ENCODE measurements around the gene NOX3. TPM values are rescaled to one million over a fixed set of nuclear protein-coding genes. Genes with fewer than 3 reads are reported as not detected.

Gene NOX3
- total RNA-seq, 1 donor from 2014 or later = 0.17 TPM

DNA sequence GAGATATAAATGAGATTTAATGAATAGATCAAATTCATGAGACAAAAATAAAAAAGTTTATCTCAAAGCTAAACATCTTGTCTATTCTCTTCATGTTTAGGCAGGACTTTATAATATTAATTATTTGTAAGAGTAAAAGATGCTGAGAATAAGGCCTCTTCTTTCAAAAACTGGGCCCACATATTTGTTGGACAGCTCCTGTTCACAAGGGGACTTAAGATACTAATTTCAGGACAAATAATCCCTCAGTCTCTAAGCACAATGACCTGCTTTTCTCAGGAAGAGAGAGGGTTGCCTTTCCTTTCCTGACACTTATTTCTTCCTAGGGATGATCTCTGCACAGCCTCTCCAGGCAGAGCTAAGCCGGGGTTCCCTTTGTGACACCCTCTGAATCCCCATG lies 43.3 kb downstream of the NOX3 start:
- TF ChIP-seq, protein P1, sequence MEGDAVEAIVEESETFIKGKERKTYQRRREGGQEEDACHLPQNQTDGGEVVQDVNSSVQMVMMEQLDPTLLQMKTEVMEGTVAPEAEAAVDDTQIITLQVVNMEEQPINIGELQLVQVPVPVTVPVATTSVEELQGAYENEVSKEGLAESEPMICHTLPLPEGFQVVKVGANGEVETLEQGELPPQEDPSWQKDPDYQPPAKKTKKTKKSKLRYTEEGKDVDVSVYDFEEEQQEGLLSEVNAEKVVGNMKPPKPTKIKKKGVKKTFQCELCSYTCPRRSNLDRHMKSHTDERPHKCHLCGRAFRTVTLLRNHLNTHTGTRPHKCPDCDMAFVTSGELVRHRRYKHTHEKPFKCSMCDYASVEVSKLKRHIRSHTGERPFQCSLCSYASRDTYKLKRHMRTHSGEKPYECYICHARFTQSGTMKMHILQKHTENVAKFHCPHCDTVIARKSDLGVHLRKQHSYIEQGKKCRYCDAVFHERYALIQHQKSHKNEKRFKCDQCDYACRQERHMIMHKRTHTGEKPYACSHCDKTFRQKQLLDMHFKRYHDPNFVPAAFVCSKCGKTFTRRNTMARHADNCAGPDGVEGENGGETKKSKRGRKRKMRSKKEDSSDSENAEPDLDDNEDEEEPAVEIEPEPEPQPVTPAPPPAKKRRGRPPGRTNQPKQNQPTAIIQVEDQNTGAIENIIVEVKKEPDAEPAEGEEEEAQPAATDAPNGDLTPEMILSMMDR (IDR thresholded peaks at IDR 0.05; ENCODE audit: insufficient read depth, low read length, poor library complexity, severe bottlenecking) = no peak
- H3K36me3 ChIP-seq (ENCODE audit: control insufficient read depth, insufficient read depth, low read length) = no peaks in the 10 kb centered on the region
- H3K27me3 ChIP-seq (ENCODE audit: control insufficient read depth, insufficient read depth, low read length) = no peaks in the 10 kb centered on the region
- H3K4me3 ChIP-seq (ENCODE audit: low read depth, low read length) = no peak overlapping the region
- DNase-seq (ENCODE audit: low read depth) = no peak

DNA sequence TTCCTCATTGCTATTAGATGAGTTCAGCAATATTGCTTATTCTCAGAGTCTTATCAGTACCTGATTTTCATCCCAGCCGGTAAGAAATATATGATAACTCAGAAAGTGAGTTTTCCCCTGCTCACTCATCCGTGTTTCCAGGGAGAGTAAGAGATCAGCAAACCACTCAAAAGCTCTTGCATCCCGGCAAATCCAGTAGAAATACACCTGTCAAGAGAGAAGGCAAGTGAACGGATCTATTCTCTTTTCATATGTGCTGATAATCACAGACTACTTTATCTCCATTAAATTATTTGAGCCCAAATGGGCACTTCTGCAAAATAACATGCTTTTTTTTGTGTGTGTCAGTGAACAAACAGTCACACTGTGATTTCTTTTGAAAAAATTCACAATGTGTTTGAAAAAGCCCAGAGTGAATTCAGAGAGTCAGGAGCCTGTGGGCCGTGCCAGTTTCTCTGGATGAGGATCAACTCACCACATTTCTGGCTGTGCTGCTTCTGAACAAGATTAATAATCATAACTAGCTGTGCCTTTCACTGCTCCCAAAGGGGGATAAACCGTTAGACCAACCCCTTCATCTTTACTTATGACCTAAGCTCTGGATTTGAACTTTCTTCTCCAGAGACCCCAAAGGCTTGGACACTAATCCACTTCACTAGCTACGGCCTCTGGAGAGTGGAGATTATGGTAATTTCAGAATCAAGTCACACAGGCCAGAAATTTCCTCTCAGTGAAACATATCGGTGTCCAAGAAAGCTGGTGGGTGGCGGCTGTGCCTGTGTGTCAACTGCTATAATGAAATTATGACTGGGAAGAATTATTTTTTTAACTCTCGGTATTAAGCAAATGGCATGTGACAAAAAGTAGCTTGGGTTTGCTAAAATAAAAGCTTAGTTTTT lies 44.2 kb downstream of the NOX3 start:
- TF ChIP-seq, protein P1 (IDR thresholded peaks at IDR 0.05; ENCODE audit: insufficient read depth, low read length, poor library complexity, severe bottlenecking) = no peak
- Histone ChIP-seq H3K27me3 (ENCODE audit: control insufficient read depth, insufficient read depth, low read length) (no peaks in the 10 kb centered on the region), H3K4me3 (ENCODE audit: low read depth, low read length) (no peak overlapping the region), H3K36me3 (ENCODE audit: control insufficient read depth, insufficient read depth, low read length) (no peaks in the 10 kb centered on the region)
- no peak for DNase-seq (ENCODE audit: low read depth)

DNA sequence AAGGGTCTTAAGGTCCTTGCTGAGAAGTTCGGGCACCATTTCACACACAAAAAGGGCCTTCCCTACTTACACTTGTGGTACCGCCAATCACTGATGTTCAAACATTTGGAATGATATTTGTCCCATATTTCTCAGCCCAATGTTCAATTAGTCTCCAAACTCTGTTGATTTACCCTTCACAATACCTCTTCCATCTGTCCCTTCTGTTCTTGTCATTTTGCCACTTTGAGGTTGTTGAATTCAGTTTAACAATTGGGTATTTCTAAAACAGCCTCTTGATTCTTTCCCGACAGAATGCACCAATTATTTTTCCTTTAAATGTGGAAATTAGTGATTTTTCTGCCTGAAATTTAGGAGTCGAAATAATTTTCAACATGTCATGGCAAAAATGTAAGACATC lies 46.2 kb downstream of the NOX3 start:
- no peaks in the 10 kb centered on the region for H3K27me3 ChIP-seq (ENCODE audit: control insufficient read depth, insufficient read depth, low read length)
- no peak for DNase-seq (ENCODE audit: low read depth)
- TF ChIP-seq, protein P1 (IDR thresholded peaks at IDR 0.05; ENCODE audit: insufficient read depth, low read length, poor library complexity, severe bottlenecking) = no peak
- H3K36me3 ChIP-seq (ENCODE audit: control insufficient read depth, insufficient read depth, low read length) = no peaks in the 10 kb centered on the region
- no peak overlapping the region for H3K4me3 ChIP-seq (ENCODE audit: low read depth, low read length)

DNA sequence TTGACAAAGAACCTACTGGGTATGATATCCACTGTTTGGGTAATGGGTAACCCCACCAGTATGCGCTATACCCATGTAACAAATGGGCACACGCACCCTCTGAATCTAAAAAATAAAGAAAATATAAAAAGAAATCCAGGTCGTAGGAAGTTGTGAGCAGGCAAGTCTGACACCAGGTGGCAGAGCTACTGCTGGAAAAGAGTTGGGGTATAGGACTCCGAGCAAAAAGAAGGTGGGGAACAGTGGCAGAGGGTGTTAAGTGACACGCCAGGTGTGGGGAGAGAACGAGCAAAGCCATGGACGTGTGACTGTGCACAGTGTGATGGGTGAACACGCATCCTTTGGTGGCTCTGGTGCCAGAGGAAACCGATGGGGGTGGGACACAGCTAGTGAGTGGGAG lies 46.7 kb downstream of the NOX3 start:
- H3K27me3 ChIP-seq (ENCODE audit: control insufficient read depth, insufficient read depth, low read length) = no peaks in the 10 kb centered on the region
- H3K4me3 ChIP-seq (ENCODE audit: low read depth, low read length) = no peak overlapping the region
- no peaks in the 10 kb centered on the region for H3K36me3 ChIP-seq (ENCODE audit: control insufficient read depth, insufficient read depth, low read length)
- TF ChIP-seq, protein P1 (IDR thresholded peaks at IDR 0.05; ENCODE audit: insufficient read depth, low read length, poor library complexity, severe bottlenecking) = no peak
- DNase-seq (ENCODE audit: low read depth) = no peak

DNA sequence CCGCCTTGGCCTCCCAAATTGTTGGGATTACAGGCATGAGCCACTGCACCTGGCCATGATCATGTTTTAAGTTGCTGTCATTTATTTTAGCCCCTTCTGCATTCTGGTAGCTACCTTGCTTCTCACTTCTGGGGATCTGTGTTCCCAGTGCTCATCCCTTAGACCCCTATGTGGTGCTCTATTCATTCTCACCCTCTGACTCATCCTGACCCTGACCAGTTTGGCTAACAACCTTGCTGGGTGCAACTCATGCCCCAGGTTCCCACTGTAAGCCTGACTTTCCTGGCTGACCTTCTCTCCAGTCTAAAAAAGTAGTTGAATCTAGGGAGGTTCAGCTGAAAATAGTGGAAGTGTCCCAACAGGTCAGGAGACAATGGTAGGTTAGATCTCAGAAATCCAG lies 47.4 kb downstream of the NOX3 start:
- no peaks in the 10 kb centered on the region for H3K36me3 ChIP-seq (ENCODE audit: control insufficient read depth, insufficient read depth, low read length)
- no peak for DNase-seq (ENCODE audit: low read depth)
- no peak overlapping the region for H3K4me3 ChIP-seq (ENCODE audit: low read depth, low read length)
- H3K27me3 ChIP-seq (ENCODE audit: control insufficient read depth, insufficient read depth, low read length) = no peaks in the 10 kb centered on the region
- TF ChIP-seq, protein P1 (IDR thresholded peaks at IDR 0.05; ENCODE audit: insufficient read depth, low read length, poor library complexity, severe bottlenecking) = no peak

DNA sequence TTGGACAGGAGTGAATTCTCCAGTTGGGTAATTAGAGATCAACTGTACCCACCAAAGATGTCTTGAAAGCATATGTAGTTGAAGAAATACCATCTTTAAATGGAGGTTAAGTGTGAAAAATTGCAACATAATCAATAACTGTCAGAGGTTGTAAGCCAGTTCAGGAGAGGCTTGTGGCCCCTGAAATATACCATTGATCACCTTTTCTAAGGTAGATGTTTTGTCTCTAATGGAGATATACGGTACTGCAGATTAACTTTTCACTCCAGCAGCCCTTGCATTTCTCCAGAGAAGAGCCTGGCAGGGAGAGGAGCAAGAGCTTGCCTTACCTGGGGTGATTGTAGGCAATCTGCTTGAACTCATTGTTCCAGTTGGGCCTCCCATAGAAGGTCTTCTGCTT lies 48.8 kb downstream of the NOX3 start:
- Histone ChIP-seq H3K27me3 (ENCODE audit: control insufficient read depth, insufficient read depth, low read length) (no peaks in the 10 kb centered on the region), H3K36me3 (ENCODE audit: control insufficient read depth, insufficient read depth, low read length) (no peaks in the 10 kb centered on the region), H3K4me3 (ENCODE audit: low read depth, low read length) (no peak overlapping the region)
- DNase-seq (ENCODE audit: low read depth) = no peak
- TF ChIP-seq, protein P1 (IDR thresholded peaks at IDR 0.05; ENCODE audit: insufficient read depth, low read length, poor library complexity, severe bottlenecking) = no peak

All from kidney epithelial cell (primary cell).